ENCODE data around the gene CACHD1.

DNA sequence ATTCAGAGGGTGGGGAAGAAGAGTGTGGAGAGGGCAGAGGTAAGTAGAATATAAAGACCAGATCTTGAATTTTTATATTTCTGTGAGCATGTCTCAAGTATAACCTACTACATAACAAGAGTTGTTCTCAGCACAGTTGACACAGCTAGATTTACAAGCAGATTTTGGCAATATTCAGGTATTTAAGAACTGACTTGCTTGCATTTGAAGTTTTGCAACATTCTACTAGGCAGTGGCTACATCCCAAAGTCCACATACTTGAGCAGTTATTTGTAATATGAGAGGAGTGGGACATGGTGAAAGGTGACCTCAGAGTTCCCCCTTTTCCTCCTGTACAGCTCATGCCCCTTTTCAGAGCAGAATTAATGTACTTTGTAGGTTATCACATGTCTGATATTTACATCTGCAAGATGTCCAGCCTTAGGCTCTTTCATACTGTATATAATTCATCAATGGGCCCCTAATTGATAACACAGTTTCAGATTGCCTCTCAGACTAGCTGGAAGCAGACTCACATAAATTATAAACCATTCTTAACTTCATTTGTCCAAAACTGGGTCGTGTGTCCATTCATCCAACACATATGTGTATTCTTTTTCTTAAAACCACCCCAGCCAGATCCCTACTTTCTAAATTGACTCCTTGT lies 138.2 kb downstream of the CACHD1 start:
- TF ChIP-seq POLR2A (IDR thresholded peaks at IDR 0.05; ENCODE audit: low read depth, low read length) (no peak), CEBPB (IDR thresholded peaks at IDR 0.05; ENCODE audit: low read depth, low read length) (no peak), NFE2L2 (IDR thresholded peaks at IDR 0.05; ENCODE audit: low read depth, low read length) (no peak), RFX5 (IDR thresholded peaks at IDR 0.05; ENCODE audit: low read depth, low read length) (no peak), RAD21 (IDR thresholded peaks at IDR 0.05; ENCODE audit: low read length) (no peak), MXI1 (IDR thresholded peaks at IDR 0.05; ENCODE audit: borderline replicate concordance, low read depth, low read length) (no peak), BHLHE40 (IDR thresholded peaks at IDR 0.05; ENCODE audit: low read depth, low read length) (no peak), FOS (IDR thresholded peaks at IDR 0.05; ENCODE audit: low read depth, low read length) (no peak)
- TF ChIP-seq, protein P1, sequence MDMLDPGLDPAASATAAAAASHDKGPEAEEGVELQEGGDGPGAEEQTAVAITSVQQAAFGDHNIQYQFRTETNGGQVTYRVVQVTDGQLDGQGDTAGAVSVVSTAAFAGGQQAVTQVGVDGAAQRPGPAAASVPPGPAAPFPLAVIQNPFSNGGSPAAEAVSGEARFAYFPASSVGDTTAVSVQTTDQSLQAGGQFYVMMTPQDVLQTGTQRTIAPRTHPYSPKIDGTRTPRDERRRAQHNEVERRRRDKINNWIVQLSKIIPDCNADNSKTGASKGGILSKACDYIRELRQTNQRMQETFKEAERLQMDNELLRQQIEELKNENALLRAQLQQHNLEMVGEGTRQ (IDR thresholded peaks at IDR 0.05; ENCODE audit: low read depth, low read length), result no peak
- TF ChIP-seq, protein P2, sequence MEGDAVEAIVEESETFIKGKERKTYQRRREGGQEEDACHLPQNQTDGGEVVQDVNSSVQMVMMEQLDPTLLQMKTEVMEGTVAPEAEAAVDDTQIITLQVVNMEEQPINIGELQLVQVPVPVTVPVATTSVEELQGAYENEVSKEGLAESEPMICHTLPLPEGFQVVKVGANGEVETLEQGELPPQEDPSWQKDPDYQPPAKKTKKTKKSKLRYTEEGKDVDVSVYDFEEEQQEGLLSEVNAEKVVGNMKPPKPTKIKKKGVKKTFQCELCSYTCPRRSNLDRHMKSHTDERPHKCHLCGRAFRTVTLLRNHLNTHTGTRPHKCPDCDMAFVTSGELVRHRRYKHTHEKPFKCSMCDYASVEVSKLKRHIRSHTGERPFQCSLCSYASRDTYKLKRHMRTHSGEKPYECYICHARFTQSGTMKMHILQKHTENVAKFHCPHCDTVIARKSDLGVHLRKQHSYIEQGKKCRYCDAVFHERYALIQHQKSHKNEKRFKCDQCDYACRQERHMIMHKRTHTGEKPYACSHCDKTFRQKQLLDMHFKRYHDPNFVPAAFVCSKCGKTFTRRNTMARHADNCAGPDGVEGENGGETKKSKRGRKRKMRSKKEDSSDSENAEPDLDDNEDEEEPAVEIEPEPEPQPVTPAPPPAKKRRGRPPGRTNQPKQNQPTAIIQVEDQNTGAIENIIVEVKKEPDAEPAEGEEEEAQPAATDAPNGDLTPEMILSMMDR (conservative IDR thresholded peaks at IDR 0.05; ENCODE audit: low read depth, low read length), result no peak
- TF ChIP-seq, protein P3, sequence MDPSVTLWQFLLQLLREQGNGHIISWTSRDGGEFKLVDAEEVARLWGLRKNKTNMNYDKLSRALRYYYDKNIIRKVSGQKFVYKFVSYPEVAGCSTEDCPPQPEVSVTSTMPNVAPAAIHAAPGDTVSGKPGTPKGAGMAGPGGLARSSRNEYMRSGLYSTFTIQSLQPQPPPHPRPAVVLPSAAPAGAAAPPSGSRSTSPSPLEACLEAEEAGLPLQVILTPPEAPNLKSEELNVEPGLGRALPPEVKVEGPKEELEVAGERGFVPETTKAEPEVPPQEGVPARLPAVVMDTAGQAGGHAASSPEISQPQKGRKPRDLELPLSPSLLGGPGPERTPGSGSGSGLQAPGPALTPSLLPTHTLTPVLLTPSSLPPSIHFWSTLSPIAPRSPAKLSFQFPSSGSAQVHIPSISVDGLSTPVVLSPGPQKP (IDR thresholded peaks at IDR 0.05; ENCODE audit: borderline replicate concordance, low read depth, low read length), result no peak
